Peyer's patch (tissue), 4 donors: ENCODE data around the gene RIC1.

Source experiments
- CTCF ChIP-seq, 6 experiments: fragments of 450-650 bp in 4 of 6; fragments of 200-600 bp in 2 of 6; sonication (generic) in 1 of 6; IDR thresholded peaks; one replicate each; pipeline ENCODE4 v1.5.1; 2017 to 2019; ENCODE audit warnings: antibody characterized with exemption in 6 of 6, mild to moderate bottlenecking in 3 of 6, moderate library complexity in 1 of 6
- POLR2A ChIP-seq, 2 donors: fragments of 450-650 bp; IDR thresholded peaks; one replicate each; pipeline ENCODE4 v1.5.1; 2017; ENCODE audit warnings: antibody characterized with exemption in 2 of 2, mild to moderate bottlenecking in 2 of 2, moderate library complexity in 2 of 2

GRCh38 chr9:5651246-5651645, 22.3 kb downstream of the RIC1 start:
- TF ChIP-seq CTCF (IDR thresholded peaks at IDR 0.05) (no peak), POLR2A (IDR thresholded peaks at IDR 0.05) (no peak)
